ENCODE measurements around the gene ITGA4. TPM values are rescaled to one million over a fixed set of nuclear protein-coding genes. Genes with fewer than 3 reads are reported as not detected.

The ITGA4 gene
- polyA plus RNA-seq, 1 donor (not counting 4 experiments of a cell fraction or from before 2014, with no cell fraction given) = 4.7 TPM

DNA sequence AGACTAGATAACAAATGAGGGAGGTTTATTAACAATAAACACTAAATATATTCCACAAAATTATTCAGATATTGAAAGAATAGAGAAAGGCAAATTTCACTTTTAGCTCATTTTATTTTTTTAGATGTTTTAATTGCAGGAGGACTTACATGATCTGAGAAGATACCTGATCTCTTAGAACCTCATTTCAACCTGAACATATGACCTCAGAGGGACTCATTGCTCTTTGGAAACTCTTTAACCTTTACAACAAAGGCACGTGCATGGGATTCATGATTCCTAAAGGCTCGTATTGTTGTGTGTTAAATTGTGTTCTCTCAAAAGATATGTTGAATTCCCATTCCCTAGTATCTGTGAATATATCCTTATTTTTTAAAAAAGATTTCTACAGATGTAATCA, 35.7 kb upstream of the ITGA4 start:
- no peak overlapping the region for H3K9ac ChIP-seq (ENCODE audit: control insufficient read depth, extremely low read depth, insufficient read depth, low read length)
- no peak overlapping the region for H3K4me3 ChIP-seq (ENCODE audit: control insufficient read depth in 2 of 3, extremely low read depth in 1 of 3, insufficient read depth in 2 of 3, low read depth in 1 of 3, low read length in 3 of 3)
- no peak overlapping the region for H3K4me2 ChIP-seq (ENCODE audit: control insufficient read depth, extremely low read depth, insufficient read depth, low read depth, low read length)
- no peak overlapping the region for H2AFZ ChIP-seq (ENCODE audit: control insufficient read depth, low read length)
- FAIRE-seq (no peak), DNase-seq (ENCODE audit: low read depth, low spot score) (no peak)
- TF ChIP-seq EZH2 (IDR thresholded peaks at IDR 0.05; ENCODE audit: low read length) = no peak
- TF ChIP-seq, protein P1, sequence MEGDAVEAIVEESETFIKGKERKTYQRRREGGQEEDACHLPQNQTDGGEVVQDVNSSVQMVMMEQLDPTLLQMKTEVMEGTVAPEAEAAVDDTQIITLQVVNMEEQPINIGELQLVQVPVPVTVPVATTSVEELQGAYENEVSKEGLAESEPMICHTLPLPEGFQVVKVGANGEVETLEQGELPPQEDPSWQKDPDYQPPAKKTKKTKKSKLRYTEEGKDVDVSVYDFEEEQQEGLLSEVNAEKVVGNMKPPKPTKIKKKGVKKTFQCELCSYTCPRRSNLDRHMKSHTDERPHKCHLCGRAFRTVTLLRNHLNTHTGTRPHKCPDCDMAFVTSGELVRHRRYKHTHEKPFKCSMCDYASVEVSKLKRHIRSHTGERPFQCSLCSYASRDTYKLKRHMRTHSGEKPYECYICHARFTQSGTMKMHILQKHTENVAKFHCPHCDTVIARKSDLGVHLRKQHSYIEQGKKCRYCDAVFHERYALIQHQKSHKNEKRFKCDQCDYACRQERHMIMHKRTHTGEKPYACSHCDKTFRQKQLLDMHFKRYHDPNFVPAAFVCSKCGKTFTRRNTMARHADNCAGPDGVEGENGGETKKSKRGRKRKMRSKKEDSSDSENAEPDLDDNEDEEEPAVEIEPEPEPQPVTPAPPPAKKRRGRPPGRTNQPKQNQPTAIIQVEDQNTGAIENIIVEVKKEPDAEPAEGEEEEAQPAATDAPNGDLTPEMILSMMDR (optimal IDR thresholded peaks at IDR 0.05 in 1 of 3, IDR thresholded peaks at IDR 0.05 in 1 of 3, conservative IDR thresholded peaks at IDR 0.05 in 1 of 3; ENCODE audit: extremely low read depth in 1 of 3, insufficient read depth in 2 of 3, low read length in 3 of 3) = no peak
- no peak overlapping the region for H3K27ac ChIP-seq (ENCODE audit: control insufficient read depth, insufficient read depth, low read length)
- no peaks in the 10 kb centered on the region for H3K36me3 ChIP-seq (ENCODE audit: control insufficient read depth in 2 of 2, extremely low read depth in 1 of 2, insufficient read depth in 2 of 2, low read length in 2 of 2)
- no peaks in the 10 kb centered on the region for H3K27me3 ChIP-seq (ENCODE audit: control insufficient read depth, extremely low read depth, insufficient read depth, low read length)
- no peaks in the 10 kb centered on the region for H3K9me1 ChIP-seq (ENCODE audit: control insufficient read depth, extremely low read depth, insufficient read depth, low read length)
- dilution Hi-C loops (cut with MboI; ENCODE audit: extremely low pct_ligation_motif_present, low sequenced_read_pairs) = no loop called here
- no peaks in the 10 kb centered on the region for H3K79me2 ChIP-seq (ENCODE audit: control insufficient read depth, insufficient read depth, low read length)
- H3K4me1 ChIP-seq (ENCODE audit: control insufficient read depth, extremely low read depth, insufficient read depth, low read length) = no peaks in the 10 kb centered on the region
- H3K9me3 ChIP-seq (ENCODE audit: control insufficient read depth, low read depth, low read length) = no peaks in the 10 kb centered on the region
- H4K20me1 ChIP-seq (ENCODE audit: control insufficient read depth, extremely low read depth, insufficient read depth, low read length) = no peaks in the 10 kb centered on the region

DNA sequence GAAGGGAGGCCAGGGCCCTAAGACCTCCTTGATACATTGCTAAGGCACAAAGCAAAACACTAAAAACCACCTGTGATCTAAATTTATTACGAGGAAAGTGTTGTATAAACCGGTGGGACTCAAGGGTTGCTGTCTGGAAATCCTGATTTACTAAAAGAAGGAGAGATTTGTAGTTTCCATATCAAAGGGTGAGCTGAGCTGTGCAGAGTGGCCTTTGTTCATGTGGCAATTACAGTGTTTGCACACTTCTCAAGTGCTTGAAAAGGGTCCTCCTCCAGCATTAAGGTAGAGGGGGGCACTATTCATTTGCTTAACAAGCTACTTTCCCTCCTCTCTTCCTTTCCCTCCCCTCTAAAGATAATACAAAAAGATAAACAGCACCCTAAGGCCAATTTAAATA, 30.5 kb upstream of the ITGA4 start:
- H3K27ac ChIP-seq (ENCODE audit: control insufficient read depth, insufficient read depth, low read length) = no peak overlapping the region
- H3K4me2 ChIP-seq (ENCODE audit: control insufficient read depth, extremely low read depth, insufficient read depth, low read depth, low read length) = no peak overlapping the region
- FAIRE-seq = no peak
- TF ChIP-seq EZH2 (IDR thresholded peaks at IDR 0.05; ENCODE audit: low read length) = no peak
- TF ChIP-seq, protein P1 (optimal IDR thresholded peaks at IDR 0.05 in 1 of 3, IDR thresholded peaks at IDR 0.05 in 1 of 3, conservative IDR thresholded peaks at IDR 0.05 in 1 of 3; ENCODE audit: extremely low read depth in 1 of 3, insufficient read depth in 2 of 3, low read length in 3 of 3) = no peak
- H3K27me3 ChIP-seq (ENCODE audit: control insufficient read depth, extremely low read depth, insufficient read depth, low read length) = no peaks in the 10 kb centered on the region
- H4K20me1 ChIP-seq (ENCODE audit: control insufficient read depth, extremely low read depth, insufficient read depth, low read length) = no peaks in the 10 kb centered on the region
- H3K79me2 ChIP-seq (ENCODE audit: control insufficient read depth, insufficient read depth, low read length) = no peaks in the 10 kb centered on the region
- H3K36me3 ChIP-seq (ENCODE audit: control insufficient read depth in 2 of 2, extremely low read depth in 1 of 2, insufficient read depth in 2 of 2, low read length in 2 of 2) = no peaks in the 10 kb centered on the region
- H2AFZ ChIP-seq (ENCODE audit: control insufficient read depth, low read length) = no peak overlapping the region
- no peaks in the 10 kb centered on the region for H3K9me1 ChIP-seq (ENCODE audit: control insufficient read depth, extremely low read depth, insufficient read depth, low read length)
- H3K9me3 ChIP-seq (ENCODE audit: control insufficient read depth, low read depth, low read length) = no peaks in the 10 kb centered on the region
- H3K4me1 ChIP-seq (ENCODE audit: control insufficient read depth, extremely low read depth, insufficient read depth, low read length) = no peaks in the 10 kb centered on the region
- no peak for DNase-seq (ENCODE audit: low read depth, low spot score)
- dilution Hi-C loops (cut with MboI; ENCODE audit: extremely low pct_ligation_motif_present, low sequenced_read_pairs) = no loop called here
- no peak overlapping the region for H3K4me3 ChIP-seq (ENCODE audit: control insufficient read depth in 2 of 3, extremely low read depth in 1 of 3, insufficient read depth in 2 of 3, low read depth in 1 of 3, low read length in 3 of 3)
- H3K9ac ChIP-seq (ENCODE audit: control insufficient read depth, extremely low read depth, insufficient read depth, low read length) = no peak overlapping the region

Data from keratinocyte (primary cell).